ENCODE data around the gene DOCK10. TPM values are rescaled to one million over a fixed set of nuclear protein-coding genes. Genes with fewer than 3 reads are reported as not detected.

The DOCK10 gene
- total RNA-seq, 1 experiment from 2014 or later: 5.8 TPM

GRCh38 chr2:224846161-224846560 is 196.1 kb downstream of the DOCK10 start:
- no peaks in the 10 kb centered on the region for H3K27me3 ChIP-seq (ENCODE audit: control insufficient read depth, insufficient read depth, low read length)
- DNase-seq (ENCODE audit: low read depth, low spot score) (no peak), ATAC-seq (no peak)
- ChIA-PET POLR2A (no interaction called here), CTCF (no interaction called here)
- no peaks in the 10 kb centered on the region for H3K36me3 ChIP-seq (ENCODE audit: control insufficient read depth, insufficient read depth, low read length)
- no TSS peak for BruUV-seq (replicated peaks)
- H3K4me3 ChIP-seq (ENCODE audit: low read depth in 2 of 2, low read length in 2 of 2): no peak overlapping the region
- no peak for TF ChIP-seq SIN3A (IDR thresholded peaks at IDR 0.05; ENCODE audit: borderline replicate concordance, insufficient read depth, low read depth, low read length)
- TF ChIP-seq REST (IDR thresholded peaks at IDR 0.05; ENCODE audit: insufficient read depth in 1 of 2, low read depth in 2 of 2, low read length in 1 of 2): no peak
- TF ChIP-seq TCF7L2 (IDR thresholded peaks at IDR 0.05; ENCODE audit: low read depth, low read length): no peak
- TF ChIP-seq POLR2AphosphoS5 (IDR thresholded peaks at IDR 0.05; ENCODE audit: low read depth, low read length): no peak
- TF ChIP-seq, protein P1, sequence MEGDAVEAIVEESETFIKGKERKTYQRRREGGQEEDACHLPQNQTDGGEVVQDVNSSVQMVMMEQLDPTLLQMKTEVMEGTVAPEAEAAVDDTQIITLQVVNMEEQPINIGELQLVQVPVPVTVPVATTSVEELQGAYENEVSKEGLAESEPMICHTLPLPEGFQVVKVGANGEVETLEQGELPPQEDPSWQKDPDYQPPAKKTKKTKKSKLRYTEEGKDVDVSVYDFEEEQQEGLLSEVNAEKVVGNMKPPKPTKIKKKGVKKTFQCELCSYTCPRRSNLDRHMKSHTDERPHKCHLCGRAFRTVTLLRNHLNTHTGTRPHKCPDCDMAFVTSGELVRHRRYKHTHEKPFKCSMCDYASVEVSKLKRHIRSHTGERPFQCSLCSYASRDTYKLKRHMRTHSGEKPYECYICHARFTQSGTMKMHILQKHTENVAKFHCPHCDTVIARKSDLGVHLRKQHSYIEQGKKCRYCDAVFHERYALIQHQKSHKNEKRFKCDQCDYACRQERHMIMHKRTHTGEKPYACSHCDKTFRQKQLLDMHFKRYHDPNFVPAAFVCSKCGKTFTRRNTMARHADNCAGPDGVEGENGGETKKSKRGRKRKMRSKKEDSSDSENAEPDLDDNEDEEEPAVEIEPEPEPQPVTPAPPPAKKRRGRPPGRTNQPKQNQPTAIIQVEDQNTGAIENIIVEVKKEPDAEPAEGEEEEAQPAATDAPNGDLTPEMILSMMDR (IDR thresholded peaks at IDR 0.05): no peak
- in situ Hi-C loops (cut with HindIII; ENCODE audit: low pct_unique_long_range_greater_than_20kb, low sequenced_read_pairs): no loop called here
- no peak overlapping the region for H3K27ac ChIP-seq (ENCODE audit: low read length)
- no peaks in the 10 kb centered on the region for H3K4me1 ChIP-seq (ENCODE audit: control insufficient read depth, insufficient read depth, low read length)
- intact Hi-C loops (cut with micrococcal nuclease; ENCODE audit: unreplicated experiment): no loop called here
- H3K9me3 ChIP-seq (ENCODE audit: control insufficient read depth, insufficient read depth, low read depth, low read length): no peaks in the 10 kb centered on the region

- ChIA-PET CTCF (no interaction called here), POLR2A (no interaction called here)
- ATAC-seq (no peak), DNase-seq (ENCODE audit: low read depth, low spot score) (no peak)
- no peaks in the 10 kb centered on the region for H3K36me3 ChIP-seq (ENCODE audit: control insufficient read depth, insufficient read depth, low read length)
- no peaks in the 10 kb centered on the region for H3K27me3 ChIP-seq (ENCODE audit: control insufficient read depth, insufficient read depth, low read length)
- no peaks in the 10 kb centered on the region for H3K9me3 ChIP-seq (ENCODE audit: control insufficient read depth, insufficient read depth, low read depth, low read length)
- TF ChIP-seq TCF7L2 (IDR thresholded peaks at IDR 0.05; ENCODE audit: low read depth, low read length) (no peak), REST (IDR thresholded peaks at IDR 0.05; ENCODE audit: insufficient read depth in 1 of 2, low read depth in 2 of 2, low read length in 1 of 2) (no peak), SIN3A (IDR thresholded peaks at IDR 0.05; ENCODE audit: borderline replicate concordance, insufficient read depth, low read depth, low read length) (no peak), POLR2AphosphoS5 (IDR thresholded peaks at IDR 0.05; ENCODE audit: low read depth, low read length) (no peak)
- TF ChIP-seq, protein P1 (IDR thresholded peaks at IDR 0.05): no peak
- no peak overlapping the region for H3K27ac ChIP-seq (ENCODE audit: low read length)
- intact Hi-C loops (cut with micrococcal nuclease; ENCODE audit: unreplicated experiment) (no loop called here), in situ Hi-C loops (cut with HindIII; ENCODE audit: low pct_unique_long_range_greater_than_20kb, low sequenced_read_pairs) (no loop called here)
- H3K4me1 ChIP-seq (ENCODE audit: control insufficient read depth, insufficient read depth, low read length): no peaks in the 10 kb centered on the region
- no TSS peak for BruUV-seq (replicated peaks)
- no peak overlapping the region for H3K4me3 ChIP-seq (ENCODE audit: low read depth in 2 of 2, low read length in 2 of 2)
Measured at GRCh38 chr2:224843141-224843540, 199.1 kb downstream of the DOCK10 start.

Data from Panc1 (cell line).